NCI-H1048 (cell line): ENCODE data around the gene DNAJC1.
A peak's percentile ranks its signal among the peaks of the same experiment; 100 is the strongest.

Experiments
- DNase-seq: peaks from one replicate; lab custom pipeline; 2025; lab: John Stamatoyannopoulos, UW

DNAJC1 gene

DNA sequence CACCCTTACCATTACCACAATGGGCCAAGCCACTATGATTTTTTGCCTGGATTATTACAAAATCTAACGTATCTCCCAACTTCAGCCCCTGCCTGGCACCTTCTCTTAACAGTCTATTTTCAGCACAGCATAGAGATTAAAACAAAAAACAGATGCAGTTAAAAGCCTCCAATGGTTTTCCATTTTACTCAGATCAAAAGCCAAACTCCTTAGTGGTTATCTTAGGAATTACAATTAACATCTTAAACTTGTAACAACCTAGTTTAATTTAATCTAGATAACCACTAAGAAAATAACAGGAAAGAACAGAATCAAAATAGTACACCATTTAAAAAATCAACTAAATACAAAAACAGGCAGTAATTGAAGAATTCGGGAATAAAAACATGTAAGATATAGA, 43.5 kb downstream of the DNAJC1 start:
- DNase-seq = no peak

DNA sequence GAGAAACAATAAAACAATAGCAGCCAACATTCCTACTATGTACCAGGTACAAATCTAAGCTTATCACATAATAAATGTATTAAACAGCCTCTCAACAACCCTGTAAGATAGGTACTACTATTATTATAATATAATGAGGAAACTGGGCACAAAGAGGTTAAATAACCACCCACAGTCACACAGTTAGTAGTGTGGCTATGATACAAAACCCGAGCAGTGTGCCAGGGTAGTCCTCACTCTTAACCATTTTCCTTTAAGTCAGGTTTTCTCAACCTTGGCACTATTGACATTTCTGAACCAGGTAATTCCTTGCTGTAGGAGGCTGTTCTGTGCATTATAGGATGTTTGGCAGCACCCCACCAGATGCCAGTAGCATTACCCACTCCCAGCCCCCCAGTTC, 48.8 kb downstream of the DNAJC1 start:
- no peak for DNase-seq

DNA sequence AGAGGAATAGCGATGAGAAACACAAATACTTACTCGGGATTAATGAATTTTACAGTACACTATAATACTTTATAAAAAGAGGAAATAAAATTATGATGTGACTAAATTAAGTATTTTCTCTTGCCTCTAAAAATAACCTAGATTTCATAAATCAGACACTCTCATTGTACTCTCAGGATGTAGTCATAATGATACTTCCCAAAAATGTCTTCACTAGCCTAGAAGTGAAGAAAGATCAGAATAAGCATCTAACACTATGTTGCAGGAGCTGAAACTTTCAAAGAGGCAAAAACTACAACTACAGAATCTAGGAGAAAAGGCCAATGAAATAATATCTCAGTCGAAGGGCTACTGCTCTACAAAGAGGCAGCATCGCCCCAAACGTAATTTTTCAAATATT, 49.4 kb downstream of the DNAJC1 start:
- DNase-seq = no peak

DNA sequence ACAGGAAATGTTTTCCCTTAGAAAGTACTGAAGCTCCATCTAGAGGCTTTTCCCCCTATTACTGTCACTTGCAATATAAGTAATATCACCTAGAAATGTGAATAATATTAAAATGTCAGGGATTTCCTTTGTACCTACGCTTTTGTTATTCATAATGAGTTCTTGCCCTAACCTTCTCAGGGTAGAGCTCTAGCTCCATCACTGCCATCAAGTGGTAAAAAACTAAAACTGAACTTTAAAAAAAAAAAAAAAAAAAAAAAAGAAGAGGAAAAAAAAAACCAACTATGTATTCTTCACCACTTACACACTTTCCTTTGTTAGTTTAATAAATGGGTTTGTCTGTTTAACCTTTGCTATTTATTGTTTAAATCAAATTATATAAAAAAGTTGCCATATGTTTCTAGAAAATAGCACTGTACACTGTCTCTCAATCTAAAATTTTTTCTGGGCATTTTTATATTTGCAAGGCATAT, 49.9 kb downstream of the DNAJC1 start:
- peak; percentile 13 for DNase-seq

DNA sequence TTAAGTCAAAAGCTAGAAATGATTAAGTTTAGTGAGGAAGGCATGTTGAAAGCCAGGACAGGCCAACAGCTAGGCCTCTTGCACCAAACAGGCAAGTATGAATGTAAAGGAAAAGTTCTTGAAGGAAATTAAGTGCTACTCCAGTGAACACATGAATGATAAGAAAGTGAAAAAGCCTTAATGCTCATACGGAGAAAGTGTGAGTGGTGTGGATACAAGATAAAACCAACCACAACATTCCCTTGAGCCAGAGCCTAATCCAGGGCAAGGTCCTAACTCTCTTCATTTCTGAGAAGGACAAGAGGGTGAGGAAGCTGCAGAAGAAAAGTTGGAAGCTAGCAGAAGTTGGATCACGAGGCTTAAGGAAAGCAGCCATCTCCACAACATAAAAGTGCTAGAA, 53.0 kb downstream of the DNAJC1 start:
- DNase-seq = no peak

DNA sequence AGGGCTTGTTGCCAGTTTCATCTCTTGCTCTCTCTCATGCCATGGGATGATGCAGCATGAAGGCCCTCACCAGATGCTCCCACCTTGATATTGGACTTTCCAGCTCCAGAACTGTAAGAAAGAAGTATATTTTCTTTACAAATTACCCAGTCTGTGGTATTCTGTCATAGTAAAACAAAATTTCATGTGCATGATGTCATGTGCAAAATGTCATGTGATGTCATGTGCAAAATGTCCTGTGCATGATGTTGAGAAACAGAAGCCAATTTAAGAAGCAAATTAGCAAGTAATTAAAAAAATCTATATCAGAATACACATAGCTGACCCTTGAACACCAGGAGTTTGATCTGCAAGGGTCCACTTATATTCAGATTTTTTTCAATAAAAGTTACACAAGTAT, 56.6 kb downstream of the DNAJC1 start:
- no peak for DNase-seq

DNA sequence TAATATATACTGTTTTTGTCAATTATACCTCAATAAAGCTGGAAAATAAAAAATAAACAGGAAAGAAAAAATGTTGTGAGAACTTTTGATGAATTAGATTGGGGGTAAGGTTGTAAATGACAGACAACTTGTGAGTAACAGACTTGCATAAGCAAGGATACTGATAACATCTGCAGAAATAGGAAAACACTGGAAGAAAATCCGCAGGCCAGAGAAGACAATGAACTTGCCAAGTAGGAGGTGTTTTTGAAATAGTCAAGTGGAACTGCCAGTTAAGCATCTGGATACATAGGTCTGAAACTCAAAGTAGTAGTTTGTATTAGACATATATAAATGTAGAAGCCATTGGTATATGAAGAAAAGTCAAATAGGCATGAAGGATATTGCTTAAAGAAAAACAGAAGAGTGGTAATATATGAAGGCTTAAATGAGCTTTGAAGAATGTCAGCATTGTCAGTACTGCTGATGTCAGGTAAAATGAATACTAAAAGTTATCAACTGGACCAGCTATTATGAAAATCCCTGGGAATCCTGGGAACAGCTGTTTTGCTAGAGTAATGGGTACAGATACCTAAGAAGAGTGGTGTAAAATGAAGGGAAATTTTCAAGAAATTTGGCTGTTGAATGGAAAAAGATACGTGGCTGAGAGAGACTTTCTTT, 58.7 kb downstream of the DNAJC1 start:
- no peak for DNase-seq

DNA sequence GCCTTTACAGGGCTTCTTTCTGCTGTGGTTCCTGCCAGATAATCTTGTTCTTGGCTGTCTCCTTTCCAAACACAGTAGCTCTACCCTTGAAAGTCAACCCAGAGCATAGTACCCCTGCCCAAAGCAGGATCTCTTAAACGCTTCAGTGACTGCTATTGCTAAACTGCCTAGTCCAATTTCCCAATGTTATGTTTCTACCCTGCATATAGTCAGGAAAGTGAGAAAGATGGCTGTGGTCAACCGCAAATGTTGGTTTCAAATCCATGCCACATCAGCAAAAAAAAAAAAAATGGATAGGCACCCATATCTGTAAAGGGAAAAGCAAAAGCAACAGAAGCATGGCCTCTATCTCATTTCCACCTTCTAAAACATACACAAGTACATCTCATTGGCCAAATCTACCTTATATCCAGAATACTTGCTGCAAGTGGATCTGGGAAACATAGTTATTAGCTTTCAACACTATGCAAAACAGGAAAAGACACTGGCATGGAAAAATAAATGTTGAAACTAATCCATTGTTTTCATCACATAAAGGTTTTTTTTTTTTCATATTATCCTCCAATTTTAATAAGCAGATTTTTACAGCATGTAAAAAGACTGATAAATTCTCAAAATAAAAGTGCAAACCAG, 59.8 kb downstream of the DNAJC1 start:
- DNase-seq = no peak

DNA sequence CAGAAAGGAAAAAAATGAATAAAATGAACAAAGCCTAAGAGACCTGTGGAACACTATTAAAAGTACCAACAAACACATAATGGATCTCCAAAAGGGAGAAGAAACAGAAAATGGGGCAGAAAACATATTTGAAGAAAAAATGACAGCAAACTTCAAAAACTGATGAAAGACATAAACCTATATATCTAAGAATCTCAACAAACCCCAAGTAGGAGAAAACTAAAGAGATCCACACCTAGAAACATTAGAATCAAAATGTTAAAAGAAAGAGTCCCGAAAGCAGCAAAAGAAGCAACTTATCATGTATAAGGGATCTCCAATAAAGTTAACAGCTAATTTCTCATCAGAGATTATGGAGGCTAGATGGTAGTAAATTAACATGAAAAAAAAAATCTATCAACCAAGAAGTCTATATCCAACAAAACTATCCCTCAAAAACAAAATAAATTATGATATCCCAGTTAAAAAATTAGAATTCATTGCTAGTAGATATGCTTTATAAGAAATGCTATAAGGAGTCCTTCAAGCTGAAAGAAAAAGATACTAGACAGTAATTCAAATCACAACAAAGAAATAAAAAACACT, 68.0 kb downstream of the DNAJC1 start:
- DNase-seq = no peak

DNA sequence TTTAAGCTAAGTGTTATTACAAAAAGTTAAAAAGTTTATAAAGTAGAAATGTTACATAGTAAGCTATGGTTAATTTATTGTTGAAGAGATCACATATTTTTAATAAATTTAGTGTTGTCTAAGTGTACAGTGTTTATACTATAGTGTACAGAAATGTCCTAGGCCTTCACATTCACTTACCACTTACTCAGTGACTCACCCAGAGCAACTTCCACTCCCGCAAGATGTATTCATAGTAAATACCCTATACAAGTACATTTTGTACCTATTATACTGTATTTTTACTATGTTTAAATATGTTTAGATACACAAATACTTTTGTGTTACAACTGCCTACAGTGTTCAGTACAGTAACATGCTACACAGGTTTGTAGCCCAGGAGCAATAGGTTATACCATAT, 69.2 kb downstream of the DNAJC1 start:
- no peak for DNase-seq

DNA sequence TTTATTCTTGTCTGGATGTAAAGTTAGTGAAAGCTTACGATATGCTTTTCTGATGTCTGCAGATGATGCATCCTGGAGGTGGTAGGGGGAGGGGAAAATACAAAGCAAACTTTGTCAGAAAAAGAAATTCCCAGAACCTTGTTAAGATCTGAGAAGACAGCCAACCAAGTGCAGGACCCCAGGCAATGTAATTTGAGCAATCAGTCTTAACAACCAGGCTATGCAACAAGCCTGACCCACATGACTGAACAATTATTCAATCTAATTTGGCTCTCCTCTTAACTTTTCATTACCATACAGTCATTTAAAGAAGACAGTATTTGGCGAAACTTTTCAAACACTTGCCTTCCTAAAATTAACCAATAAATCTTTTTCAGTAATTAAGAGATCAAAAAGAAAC, 74.5 kb downstream of the DNAJC1 start:
- DNase-seq = no peak

DNA sequence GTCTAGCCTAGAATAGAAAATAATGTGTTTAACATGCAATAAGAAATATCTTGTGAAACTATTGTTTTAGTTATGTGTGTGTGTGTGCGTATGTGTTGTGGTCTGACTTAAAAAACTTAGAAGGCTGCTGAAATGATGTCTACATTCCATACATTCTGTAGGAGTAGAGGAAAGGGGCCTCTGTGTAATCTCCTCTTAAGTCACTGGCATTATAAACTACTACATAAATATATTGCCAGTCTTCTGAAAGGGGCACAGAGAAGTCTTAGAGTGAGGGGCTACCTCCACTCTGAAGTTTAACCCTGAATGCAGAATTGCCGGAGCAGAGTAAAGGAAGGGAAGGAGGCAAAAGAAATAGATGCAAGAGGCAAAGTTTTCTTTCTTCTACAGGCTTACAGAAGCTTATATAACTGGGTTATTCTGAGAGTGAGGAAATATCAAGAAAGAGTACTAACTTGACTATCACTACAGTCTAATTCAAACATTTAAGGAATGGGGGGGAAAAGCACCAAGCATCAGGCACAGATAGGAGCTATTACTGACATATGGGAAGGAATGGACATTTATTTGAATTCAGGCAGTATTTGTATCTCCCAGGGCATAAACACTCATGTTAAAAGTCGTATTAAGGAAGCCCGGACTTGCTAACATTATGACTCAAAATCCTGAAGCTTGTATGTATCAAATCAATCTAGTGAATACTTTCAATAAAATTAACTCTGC, 75.7 kb downstream of the DNAJC1 start:
- DNase-seq = no peak

DNA sequence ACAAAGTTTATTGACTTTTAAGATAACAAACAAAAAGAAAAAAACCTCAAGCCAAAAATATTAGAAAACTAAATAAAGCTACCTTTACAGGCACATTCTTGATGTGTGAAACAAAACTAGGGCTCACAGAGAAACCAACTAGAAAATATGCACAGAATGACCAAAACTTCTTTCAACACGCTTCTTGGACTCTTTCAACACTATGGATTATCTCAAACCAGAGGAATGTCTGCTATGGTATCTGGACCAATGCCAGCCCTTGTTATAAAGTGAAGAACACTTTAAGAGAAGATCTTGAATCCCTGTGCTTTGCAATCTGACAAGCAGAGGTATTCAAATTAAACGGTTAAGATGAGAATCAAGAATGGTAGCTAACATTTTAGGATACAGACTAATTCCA, 76.6 kb downstream of the DNAJC1 start:
- DNase-seq = no peak

DNA sequence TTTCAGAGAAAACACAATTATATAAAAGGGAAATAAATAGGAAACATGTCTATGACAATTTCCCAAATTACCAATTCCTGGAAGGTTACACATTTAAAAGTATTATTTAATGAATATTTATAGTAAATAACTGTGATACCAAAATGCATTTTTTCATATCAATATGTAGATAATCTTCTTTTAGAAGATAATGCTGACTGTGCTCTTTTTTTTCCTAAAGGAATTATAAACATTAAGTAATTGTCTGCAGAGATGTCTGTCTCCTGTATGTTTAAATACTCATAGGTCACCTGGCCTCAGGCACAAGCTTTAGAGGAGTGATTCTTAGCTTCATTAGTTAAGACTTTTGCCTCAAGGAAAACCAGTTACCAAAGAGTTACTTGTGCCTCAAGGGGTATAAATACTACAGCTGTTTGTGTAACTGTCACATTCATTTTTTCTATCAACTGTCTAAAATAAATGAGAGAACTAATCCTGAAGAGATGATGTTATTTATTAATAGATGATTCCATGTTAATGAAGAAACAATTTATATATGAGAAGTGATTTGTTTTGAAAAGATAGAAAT, 77.1 kb downstream of the DNAJC1 start:
- no peak for DNase-seq

DNA sequence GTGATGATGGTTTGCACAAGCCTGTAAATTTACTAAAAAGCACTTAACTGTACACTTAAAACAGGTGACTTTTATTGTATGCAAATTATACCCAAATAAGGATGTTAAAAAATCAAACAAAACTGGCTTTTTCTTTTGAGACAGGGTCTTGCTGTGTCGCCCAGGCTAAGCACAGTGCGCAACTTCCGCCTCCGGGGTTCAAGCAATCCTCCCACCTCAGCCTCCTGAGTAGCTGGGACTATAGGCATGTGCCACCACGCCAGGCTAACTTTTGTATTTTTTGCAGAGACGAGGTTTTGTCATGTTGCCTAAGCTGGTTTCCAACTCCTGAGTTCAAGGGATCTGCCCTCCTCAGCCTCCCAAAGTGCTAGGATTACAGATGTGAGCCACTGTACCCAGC, 77.7 kb downstream of the DNAJC1 start:
- no peak for DNase-seq

DNA sequence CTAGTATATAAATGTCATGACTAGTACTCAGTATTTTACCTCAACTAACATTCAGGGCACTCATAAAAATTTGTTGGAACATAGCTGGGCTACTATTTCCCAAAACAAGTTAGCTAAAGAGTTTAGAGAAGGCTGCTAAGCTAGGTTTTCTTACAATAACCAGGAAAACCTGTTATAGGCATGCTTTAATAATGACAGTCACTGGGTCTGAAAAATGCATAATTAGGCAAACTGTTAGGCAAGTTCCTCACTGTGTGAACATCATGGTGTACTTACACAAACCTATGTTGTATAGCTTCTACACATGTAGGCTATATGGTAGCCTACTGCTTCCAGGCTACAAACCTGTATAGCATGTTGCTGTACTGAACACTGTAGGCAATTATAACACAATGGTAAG, 79.0 kb downstream of the DNAJC1 start:
- no peak for DNase-seq

DNA sequence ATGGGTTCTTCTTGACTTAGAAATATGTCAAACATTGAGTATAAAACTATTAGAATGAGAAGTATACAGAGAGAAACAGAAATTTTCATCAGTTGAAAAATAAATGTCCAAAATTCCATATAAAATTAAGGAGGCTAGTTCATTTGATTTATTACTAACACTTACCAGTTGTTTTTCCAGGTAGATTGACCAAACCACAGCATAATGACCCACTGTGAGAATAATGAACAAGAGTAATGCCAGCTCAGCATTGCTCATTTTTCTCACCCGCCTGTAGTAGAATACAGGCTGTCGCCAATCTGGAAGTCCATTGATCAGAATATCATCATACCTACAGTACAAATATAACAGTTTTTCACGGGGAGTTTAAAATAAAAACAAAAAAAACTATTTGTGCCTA, 82.9 kb downstream of the DNAJC1 start:
- no peak for DNase-seq

DNA sequence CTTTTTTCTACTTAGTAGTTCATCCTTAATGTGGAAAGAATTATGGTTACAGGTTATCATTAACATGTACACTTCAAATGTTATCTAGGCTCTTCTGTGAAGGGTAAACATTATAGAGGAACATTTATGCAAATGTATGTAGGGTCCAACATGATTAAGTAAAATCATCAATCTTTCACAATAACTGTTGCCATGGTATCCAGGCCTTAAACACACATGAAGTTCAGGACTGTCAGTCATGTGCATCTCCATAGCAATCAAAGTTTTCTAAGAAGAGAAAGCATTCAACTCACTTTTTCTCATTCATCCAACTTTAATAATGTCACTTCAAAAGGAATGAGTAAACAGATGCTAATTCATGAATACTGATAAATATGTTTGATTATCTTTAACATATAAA, 83.6 kb downstream of the DNAJC1 start:
- no peak for DNase-seq

DNA sequence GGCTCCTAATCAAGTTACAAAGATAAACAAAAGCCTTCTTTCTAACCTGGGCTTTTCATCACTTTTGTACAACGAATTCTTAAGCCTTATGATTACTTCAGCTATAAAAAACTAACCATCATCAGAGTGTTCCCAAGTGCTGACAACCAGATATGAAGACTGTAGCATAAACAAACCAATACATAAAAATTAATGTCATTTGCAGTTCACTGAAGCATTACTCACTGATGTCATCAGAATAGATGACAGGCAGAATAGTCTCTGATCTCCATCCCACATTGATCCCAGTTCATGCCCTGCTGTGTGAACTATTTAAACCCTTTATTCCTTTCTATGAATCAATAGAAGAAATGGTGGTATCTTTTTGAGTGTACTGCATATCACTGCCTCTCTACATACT, 84.4 kb downstream of the DNAJC1 start:
- DNase-seq = no peak

DNA sequence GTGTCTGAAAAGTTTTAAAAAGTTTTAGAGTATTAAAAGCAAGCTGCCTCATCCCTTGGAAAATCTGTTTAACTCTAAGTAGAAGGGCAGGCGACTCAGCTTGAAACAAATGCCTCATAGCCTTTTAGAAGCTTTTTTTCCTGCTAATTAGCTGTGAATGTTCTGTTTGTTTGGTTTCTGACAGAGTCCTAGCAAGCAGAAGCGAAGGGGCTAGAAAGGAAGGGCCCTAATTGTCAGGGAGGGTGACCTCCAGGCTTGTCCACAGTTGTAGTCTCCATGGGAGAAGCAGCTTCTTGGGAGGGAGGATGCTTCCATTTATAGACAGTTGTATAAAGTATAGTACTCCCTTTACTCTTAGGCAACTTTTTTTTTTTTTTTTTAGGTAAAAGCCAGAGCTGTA, 90.9 kb downstream of the DNAJC1 start:
- DNase-seq = no peak

DNA sequence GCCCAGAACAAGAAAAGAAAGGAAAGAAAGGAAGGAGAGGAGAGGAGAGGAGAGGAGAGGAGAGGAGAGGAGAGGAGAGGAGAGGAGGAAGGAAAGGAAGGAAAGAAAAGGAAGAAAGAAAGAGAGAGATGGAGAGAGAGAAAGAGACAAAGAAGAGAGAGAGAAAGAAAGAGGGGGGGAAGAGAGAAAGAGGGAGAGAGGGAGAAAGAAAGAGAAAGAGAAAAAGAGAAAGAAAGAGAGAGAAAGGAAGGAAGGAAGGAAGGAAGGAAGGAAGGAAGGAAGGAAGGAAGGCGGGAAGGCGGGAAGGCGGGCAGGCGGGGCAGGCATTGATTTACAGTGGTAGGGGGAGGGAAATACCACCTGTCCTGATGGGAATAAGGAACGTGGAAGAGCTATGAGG, 92.7 kb downstream of the DNAJC1 start:
- no peak for DNase-seq

DNA sequence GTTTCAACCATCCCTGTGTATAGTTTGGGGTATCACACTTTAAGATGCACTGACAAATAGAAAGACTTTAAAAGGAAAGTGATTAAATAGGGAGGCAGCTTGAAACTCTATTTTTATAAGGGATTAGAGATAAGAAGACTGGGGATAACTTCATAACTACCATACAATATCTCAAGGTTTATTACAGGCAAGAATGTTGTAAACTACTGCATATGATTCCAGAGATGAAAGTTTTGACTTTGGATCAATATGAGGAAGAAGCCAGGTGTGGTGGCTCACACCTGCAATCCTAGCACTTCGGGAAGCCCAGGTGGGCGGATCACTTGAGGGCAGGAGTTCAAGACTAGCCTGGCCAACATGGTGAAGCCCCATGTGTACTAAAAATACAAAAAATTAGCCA, 96.1 kb downstream of the DNAJC1 start:
- DNase-seq = no peak

DNA sequence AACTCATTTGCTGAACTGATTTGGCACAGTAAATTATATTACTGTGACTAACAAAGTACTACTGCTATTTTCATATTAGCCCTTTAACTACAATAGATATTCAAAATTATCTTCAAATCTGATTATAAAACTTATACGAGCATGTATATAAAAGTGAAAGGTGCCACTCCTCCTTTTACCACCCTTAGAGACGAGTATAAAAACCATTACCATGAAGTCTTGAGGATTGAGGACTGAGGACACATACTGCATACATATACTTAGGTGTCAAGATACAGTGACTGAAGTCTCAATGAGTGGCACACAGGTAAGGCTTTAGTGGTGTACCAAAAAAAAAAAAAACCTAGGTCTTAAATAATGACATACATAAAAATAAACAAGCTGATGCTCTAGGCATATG, 98.6 kb downstream of the DNAJC1 start:
- DNase-seq = no peak
